ENCODE data around the gene LMX1A. TPM values are rescaled to one million over a fixed set of nuclear protein-coding genes. Genes with fewer than 3 reads are reported as not detected.

Gene LMX1A
- total RNA-seq, 2 experiments from 2014 or later = not detected

DNA sequence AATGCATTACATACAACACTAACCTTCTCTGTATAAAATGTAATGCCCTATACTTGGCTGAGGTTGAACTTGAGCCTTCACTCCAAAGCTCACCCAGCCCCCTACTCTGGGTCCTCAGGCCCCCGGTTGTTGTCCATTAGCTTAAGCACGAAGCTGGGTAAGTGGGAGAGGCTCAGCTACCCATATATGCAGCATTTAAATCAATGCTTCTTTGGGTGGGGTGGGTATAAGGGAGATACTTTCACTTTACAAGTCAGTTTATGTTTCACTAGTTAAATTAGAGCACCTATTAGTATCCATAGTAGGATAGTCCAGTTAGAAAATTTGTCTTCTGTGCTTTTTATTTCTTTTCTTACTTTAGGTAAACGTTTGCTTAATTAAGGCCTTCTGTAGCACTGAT, 151.4 kb downstream of the LMX1A start:
- Mint-ChIP-seq H3K9me3 (no peaks in the 10 kb centered on the region), H3K27ac (no peak overlapping the region), H3K4me3 (no peak overlapping the region), H3K36me3 (ENCODE audit: low read depth) (no peaks in the 10 kb centered on the region), H3K4me1 (ENCODE audit: low read depth) (no peaks in the 10 kb centered on the region), H3K27me3 (peaks cover 4% of the 10 kb centered on the region)
- Histone ChIP-seq H3K9me3 (ENCODE audit: control insufficient read depth in 1 of 2, insufficient read depth in 1 of 2, low read length in 2 of 2) (no peaks in the 10 kb centered on the region), H3K4me3 (ENCODE audit: low read length) (no peak overlapping the region), H3K36me3 (ENCODE audit: insufficient read depth, low read length) (no peaks in the 10 kb centered on the region), H3K4me1 (ENCODE audit: insufficient read depth, low read length) (no peaks in the 10 kb centered on the region), H3K27me3 (ENCODE audit: control insufficient read depth in 1 of 2, insufficient read depth in 2 of 2, low read length in 2 of 2) (no peaks in the 10 kb centered on the region), H3K27ac (ENCODE audit: low read depth in 1 of 2, low read length in 2 of 2) (no peak overlapping the region)
- ChIA-PET CTCF (no interaction called here), POLR2A (no interaction called here)
- DNase-seq (no peak), ATAC-seq (ENCODE audit: poor library complexity) (no peak)
- TF ChIP-seq, protein P1, sequence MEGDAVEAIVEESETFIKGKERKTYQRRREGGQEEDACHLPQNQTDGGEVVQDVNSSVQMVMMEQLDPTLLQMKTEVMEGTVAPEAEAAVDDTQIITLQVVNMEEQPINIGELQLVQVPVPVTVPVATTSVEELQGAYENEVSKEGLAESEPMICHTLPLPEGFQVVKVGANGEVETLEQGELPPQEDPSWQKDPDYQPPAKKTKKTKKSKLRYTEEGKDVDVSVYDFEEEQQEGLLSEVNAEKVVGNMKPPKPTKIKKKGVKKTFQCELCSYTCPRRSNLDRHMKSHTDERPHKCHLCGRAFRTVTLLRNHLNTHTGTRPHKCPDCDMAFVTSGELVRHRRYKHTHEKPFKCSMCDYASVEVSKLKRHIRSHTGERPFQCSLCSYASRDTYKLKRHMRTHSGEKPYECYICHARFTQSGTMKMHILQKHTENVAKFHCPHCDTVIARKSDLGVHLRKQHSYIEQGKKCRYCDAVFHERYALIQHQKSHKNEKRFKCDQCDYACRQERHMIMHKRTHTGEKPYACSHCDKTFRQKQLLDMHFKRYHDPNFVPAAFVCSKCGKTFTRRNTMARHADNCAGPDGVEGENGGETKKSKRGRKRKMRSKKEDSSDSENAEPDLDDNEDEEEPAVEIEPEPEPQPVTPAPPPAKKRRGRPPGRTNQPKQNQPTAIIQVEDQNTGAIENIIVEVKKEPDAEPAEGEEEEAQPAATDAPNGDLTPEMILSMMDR (IDR thresholded peaks at IDR 0.05) = no peak
- intact Hi-C loops (cut with DNase I, micrococcal nuclease) = no loop called here

DNA sequence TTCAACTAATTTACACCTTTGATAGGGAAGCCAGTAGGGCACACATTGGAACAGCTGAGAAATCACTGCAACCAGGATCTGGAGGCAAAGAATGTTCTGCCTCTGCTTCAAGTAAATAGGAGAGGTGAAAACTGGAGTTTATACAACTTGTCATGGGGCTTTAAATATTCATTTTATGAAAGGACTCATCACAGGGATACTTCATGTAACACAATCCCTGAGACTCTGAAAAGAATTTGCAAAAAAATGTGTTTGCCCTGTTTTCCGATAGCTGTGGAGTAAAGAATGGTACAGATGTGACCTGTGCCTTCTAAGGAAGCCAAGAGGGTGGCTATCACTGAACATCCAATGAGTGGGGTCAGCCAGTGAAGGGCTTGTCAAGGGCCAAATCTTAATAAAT, 152.0 kb downstream of the LMX1A start:
- Mint-ChIP-seq H3K27me3 (peaks cover 4% of the 10 kb centered on the region), H3K27ac (no peak overlapping the region), H3K4me3 (no peak overlapping the region), H3K4me1 (ENCODE audit: low read depth) (no peaks in the 10 kb centered on the region), H3K9me3 (no peaks in the 10 kb centered on the region), H3K36me3 (ENCODE audit: low read depth) (no peaks in the 10 kb centered on the region)
- DNase-seq (no peak), ATAC-seq (ENCODE audit: poor library complexity) (no peak)
- Histone ChIP-seq H3K4me3 (ENCODE audit: low read length) (no peak overlapping the region), H3K36me3 (ENCODE audit: insufficient read depth, low read length) (no peaks in the 10 kb centered on the region), H3K9me3 (ENCODE audit: control insufficient read depth in 1 of 2, insufficient read depth in 1 of 2, low read length in 2 of 2) (no peaks in the 10 kb centered on the region), H3K27me3 (ENCODE audit: control insufficient read depth in 1 of 2, insufficient read depth in 2 of 2, low read length in 2 of 2) (no peaks in the 10 kb centered on the region), H3K27ac (ENCODE audit: low read depth in 1 of 2, low read length in 2 of 2) (no peak overlapping the region), H3K4me1 (ENCODE audit: insufficient read depth, low read length) (no peaks in the 10 kb centered on the region)
- CTCF ChIA-PET = no interaction called here
- TF ChIP-seq, protein P1 (IDR thresholded peaks at IDR 0.05) = no peak
- intact Hi-C loops (cut with DNase I, micrococcal nuclease) = no loop called here
- POLR2A ChIA-PET = no interaction called here

- no peaks in the 10 kb centered on the region for H3K36me3 ChIP-seq (ENCODE audit: insufficient read depth, low read length)
- H3K4me1 Mint-ChIP-seq (ENCODE audit: low read depth) = no peaks in the 10 kb centered on the region
- H3K4me3 Mint-ChIP-seq = no peak overlapping the region
- ChIA-PET CTCF (no interaction called here), POLR2A (no interaction called here)
- no peak overlapping the region for H3K27ac ChIP-seq (ENCODE audit: low read depth in 1 of 2, low read length in 2 of 2)
- DNase-seq (no peak), ATAC-seq (ENCODE audit: poor library complexity) (no peak)
- H3K27me3 ChIP-seq (ENCODE audit: control insufficient read depth in 1 of 2, insufficient read depth in 2 of 2, low read length in 2 of 2) = no peaks in the 10 kb centered on the region
- peaks cover 14% of the 10 kb centered on the region for H3K27me3 Mint-ChIP-seq
- no peak overlapping the region for H3K27ac Mint-ChIP-seq
- H3K36me3 Mint-ChIP-seq (ENCODE audit: low read depth) = no peaks in the 10 kb centered on the region
- intact Hi-C loops (cut with DNase I, micrococcal nuclease) = no loop called here
- no peak overlapping the region for H3K4me3 ChIP-seq (ENCODE audit: low read length)
- TF ChIP-seq, protein P1 (IDR thresholded peaks at IDR 0.05) = no peak
- no peaks in the 10 kb centered on the region for H3K9me3 ChIP-seq (ENCODE audit: control insufficient read depth in 1 of 2, insufficient read depth in 1 of 2, low read length in 2 of 2)
- no peaks in the 10 kb centered on the region for H3K4me1 ChIP-seq (ENCODE audit: insufficient read depth, low read length)
- H3K9me3 Mint-ChIP-seq = no peaks in the 10 kb centered on the region
These were observed 165.4 kb downstream of the LMX1A start for GRCh38 chr1:165191087-165191486.
